Lower lobe of right lung (tissue), 2 donors: Measurements from ENCODE around the gene NFKB1. TPM values are rescaled to one million over a fixed set of nuclear protein-coding genes. Genes with fewer than 3 reads are reported as not detected.

Experiments used
- ATAC-seq, 2 donors: fragments of 200-7000 bp; cut with Tn5 transposase; one replicate each; pipeline ENCODE4 v1.9.1; 2020 to 2022; ENCODE audit warnings: mild to moderate bottlenecking in 2 of 2, moderate library complexity in 2 of 2
- DNase-seq: peaks from one replicate; pipeline ENCODE4 v3.0.0-alpha.2; 2020
- H3K27ac ChIP-seq: fragments of 200-600 bp; one replicate; pipeline ENCODE4 v1.8.0; 2022
- H3K27me3 ChIP-seq: fragments of 200-600 bp; one replicate; pipeline ENCODE4 v1.8.0; 2022; ENCODE audit warnings: low read depth
- H3K36me3 ChIP-seq: fragments of 200-600 bp; one replicate; pipeline ENCODE4 v1.8.0; 2022; ENCODE audit warnings: mild to moderate bottlenecking
- H3K4me1 ChIP-seq: fragments of 200-600 bp; one replicate; pipeline ENCODE4 v1.8.0; 2022
- H3K4me3 ChIP-seq: fragments of 200-600 bp; one replicate; pipeline ENCODE4 v1.8.0; 2022; ENCODE audit warnings: mild to moderate bottlenecking
- H3K9me3 ChIP-seq: fragments of 200-600 bp; one replicate; pipeline ENCODE4 v1.8.0; 2022
- intact Hi-C: fragments of 100-400 bp; cut with DNase I; formaldehyde crosslinking; loops from one replicate; pipeline ENCODE4 v1.11.0; 2022
- total RNA-seq: library from RNA; stranded (reverse); fragmentation: NEBNext Ultra II Directional; extraction: Animal tissue kit (Norgen Biotek cat#: 25700); gene quantifications from one replicate; pipeline ENCODE4 v1.2.1, GENCODE V29; 2021
- TF ChIP-seq, protein P1 (sequence below): fragments of 200-600 bp; IDR thresholded peaks from one replicate; pipeline ENCODE4 v1.8.0; 2022; ENCODE audit warnings: antibody characterized with exemption, mild to moderate bottlenecking
- donor health status: DM: no; HTN: yes; CAD: no; lungs with severe emphysema.

Gene NFKB1
- total RNA-seq, 1 donor from 2014 or later = 48.9 TPM

- DNase-seq (no peak), ATAC-seq (no peak)
- Histone ChIP-seq H3K9me3 (no peaks in the 10 kb centered on the region), H3K36me3 (peaks cover 77% of the 10 kb centered on the region), H3K27me3 (no peaks in the 10 kb centered on the region), H3K27ac (no peak overlapping the region), H3K4me3 (no peak overlapping the region), H3K4me1 (peaks cover 7% of the 10 kb centered on the region)
- intact Hi-C loops = loop anchor here (10.0 kb wide), 1 partner anchor 125 kb away; no protein-coding TSS in a partner anchor
- TF ChIP-seq, protein P1, sequence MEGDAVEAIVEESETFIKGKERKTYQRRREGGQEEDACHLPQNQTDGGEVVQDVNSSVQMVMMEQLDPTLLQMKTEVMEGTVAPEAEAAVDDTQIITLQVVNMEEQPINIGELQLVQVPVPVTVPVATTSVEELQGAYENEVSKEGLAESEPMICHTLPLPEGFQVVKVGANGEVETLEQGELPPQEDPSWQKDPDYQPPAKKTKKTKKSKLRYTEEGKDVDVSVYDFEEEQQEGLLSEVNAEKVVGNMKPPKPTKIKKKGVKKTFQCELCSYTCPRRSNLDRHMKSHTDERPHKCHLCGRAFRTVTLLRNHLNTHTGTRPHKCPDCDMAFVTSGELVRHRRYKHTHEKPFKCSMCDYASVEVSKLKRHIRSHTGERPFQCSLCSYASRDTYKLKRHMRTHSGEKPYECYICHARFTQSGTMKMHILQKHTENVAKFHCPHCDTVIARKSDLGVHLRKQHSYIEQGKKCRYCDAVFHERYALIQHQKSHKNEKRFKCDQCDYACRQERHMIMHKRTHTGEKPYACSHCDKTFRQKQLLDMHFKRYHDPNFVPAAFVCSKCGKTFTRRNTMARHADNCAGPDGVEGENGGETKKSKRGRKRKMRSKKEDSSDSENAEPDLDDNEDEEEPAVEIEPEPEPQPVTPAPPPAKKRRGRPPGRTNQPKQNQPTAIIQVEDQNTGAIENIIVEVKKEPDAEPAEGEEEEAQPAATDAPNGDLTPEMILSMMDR = no peak
These were observed 78.8 kb downstream of the NFKB1 start for GRCh38 chr4:102579794-102580462.

DNA sequence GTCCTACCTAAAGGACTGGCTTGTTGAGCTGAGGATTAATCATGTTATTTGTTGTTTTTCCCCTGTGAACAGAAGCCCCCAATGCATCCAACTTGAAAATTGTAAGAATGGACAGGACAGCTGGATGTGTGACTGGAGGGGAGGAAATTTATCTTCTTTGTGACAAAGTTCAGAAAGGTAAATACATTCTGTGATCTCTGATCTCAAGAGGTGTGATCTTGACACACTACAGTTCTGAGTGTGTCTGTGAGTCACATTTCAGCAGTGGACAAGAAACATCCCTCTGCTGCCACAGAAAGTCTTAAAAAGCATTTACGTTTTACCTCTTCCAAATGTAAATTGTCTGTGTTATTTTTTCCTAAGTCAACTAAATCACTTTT, 79.3 kb downstream of the NFKB1 start:
- H3K9me3 ChIP-seq = no peaks in the 10 kb centered on the region
- no peak for DNase-seq
- TF ChIP-seq, protein P1 = no peak
- H3K4me3 ChIP-seq = no peak overlapping the region
- H3K27ac ChIP-seq = no peak overlapping the region
- peaks cover 83% of the 10 kb centered on the region for H3K36me3 ChIP-seq
- intact Hi-C loops = loop anchor here (10.0 kb wide), 1 partner anchor 126 kb away; no protein-coding TSS in a partner anchor
- ATAC-seq = no peak
- H3K27me3 ChIP-seq = no peaks in the 10 kb centered on the region
- peaks cover 2% of the 10 kb centered on the region for H3K4me1 ChIP-seq

GRCh38 chr4:102584091-102584490, 82.9 kb downstream of the NFKB1 start:
- Histone ChIP-seq H3K9me3 (no peaks in the 10 kb centered on the region), H3K4me3 (no peak overlapping the region), H3K36me3 (peaks cover 94% of the 10 kb centered on the region), H3K4me1 (no peaks in the 10 kb centered on the region), H3K27ac (no peak overlapping the region), H3K27me3 (no peaks in the 10 kb centered on the region)
- TF ChIP-seq, protein P1 = no peak
- ATAC-seq (no peak), DNase-seq (no peak)
- intact Hi-C loops = loop anchor here (10.0 kb wide), 1 partner anchor 129 kb away; no protein-coding TSS in a partner anchor

DNA sequence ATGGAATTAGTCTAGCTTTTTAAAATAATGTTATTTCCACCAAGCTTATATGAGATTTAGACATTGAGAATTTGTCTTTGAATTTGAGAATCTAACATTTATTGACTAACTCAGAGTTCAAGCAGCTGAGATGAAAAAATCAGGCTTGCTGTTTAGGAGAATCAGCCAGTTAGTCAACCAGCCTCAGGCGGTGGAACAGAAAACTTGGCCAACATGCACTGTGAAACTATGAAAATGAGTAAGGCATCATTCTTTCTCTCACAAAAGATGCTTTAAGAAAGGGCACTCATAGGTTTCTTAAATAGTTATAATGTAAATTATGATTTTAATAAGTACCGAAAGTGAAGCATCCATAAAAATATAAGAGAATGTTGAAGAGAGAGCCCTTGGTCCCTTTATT, 84.2 kb downstream of the NFKB1 start:
- no peak for ATAC-seq
- intact Hi-C loops = loop anchor here (10.0 kb wide), 1 partner anchor 131 kb away; no protein-coding TSS in a partner anchor
- H3K27me3 ChIP-seq = no peaks in the 10 kb centered on the region
- H3K4me3 ChIP-seq = no peak overlapping the region
- peaks cover 95% of the 10 kb centered on the region for H3K36me3 ChIP-seq
- H3K4me1 ChIP-seq = no peaks in the 10 kb centered on the region
- no peak for DNase-seq
- H3K9me3 ChIP-seq = no peaks in the 10 kb centered on the region
- TF ChIP-seq, protein P1 = no peak
- no peak overlapping the region for H3K27ac ChIP-seq

- TF ChIP-seq, protein P1 = no peak
- intact Hi-C loops = loop anchor here (10.0 kb wide), 1 partner anchor 131 kb away; no protein-coding TSS in a partner anchor
- Histone ChIP-seq H3K4me3 (no peak overlapping the region), H3K4me1 (no peaks in the 10 kb centered on the region), H3K36me3 (peaks cover 88% of the 10 kb centered on the region), H3K27me3 (no peaks in the 10 kb centered on the region), H3K9me3 (peaks cover 2% of the 10 kb centered on the region), H3K27ac (no peak overlapping the region)
- no peak for DNase-seq
- ATAC-seq = no peak
These were observed 85.0 kb downstream of the NFKB1 start for GRCh38 chr4:102586002-102586643.
